Activated CD4-positive, alpha-beta T cell treated with anti-CD3 and anti-CD28 coated beads, Interleukin-2, amount 50 U/mL, for 24 hours (primary cell): ENCODE results near the gene DHX38.

Experiments used
- DNase-seq, 2 donors: peaks; one replicate each; pipeline ENCODE4 v3.0.0-alpha.2; 2020; ENCODE audit warnings: low read depth in 1 of 2, low spot score in 1 of 2

DHX38 gene

DNA sequence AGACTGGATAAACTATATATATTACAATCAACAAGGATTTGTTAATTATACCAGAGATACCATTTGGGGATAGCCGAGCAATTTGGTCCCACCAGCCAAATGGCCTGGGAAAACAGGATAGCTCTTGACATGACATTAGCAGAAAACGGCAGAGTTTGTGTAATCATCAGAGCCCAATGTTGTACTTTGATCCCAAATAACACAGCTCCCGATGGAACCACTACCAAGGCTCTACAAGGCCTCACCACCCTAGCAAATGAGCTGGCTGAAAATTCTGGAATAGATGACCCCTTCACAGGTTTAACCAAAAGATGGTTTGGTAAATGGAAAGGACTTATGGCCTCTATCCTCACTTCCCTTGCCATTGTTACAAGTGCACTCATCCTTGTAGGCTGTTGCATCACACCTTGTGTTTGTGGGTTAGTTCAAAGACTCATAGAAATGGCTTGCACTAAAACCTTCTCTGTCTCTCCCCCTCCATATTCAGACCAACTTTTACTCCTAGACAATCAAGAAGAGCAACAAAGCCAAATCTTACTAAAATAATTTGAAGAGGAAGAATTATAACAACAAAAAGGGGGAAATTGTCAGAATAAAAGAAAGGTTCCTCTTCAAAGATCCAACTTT, 9.8 kb upstream of the DHX38 start:
- no peak for DNase-seq

DNA sequence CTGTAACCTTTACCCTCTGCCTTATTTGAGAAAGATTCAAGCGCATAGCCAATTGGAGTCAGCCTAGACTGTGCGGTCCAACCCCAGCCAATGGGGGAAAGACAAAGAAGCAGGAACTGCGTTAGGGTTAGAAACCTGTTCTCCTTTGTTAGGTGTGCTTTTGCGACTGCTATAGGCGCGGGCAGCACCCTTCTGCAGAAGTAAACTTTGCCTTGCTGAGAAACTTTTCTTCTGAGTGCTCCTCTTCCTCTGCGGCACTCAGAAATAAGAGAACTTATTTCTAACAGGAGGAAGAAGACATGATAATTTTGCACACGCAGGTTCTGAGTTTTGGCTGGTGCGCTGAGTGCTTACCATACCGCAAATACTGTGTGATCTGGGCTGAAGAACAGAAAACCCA, 9.2 kb upstream of the DHX38 start:
- DNase-seq: no peak

DNA sequence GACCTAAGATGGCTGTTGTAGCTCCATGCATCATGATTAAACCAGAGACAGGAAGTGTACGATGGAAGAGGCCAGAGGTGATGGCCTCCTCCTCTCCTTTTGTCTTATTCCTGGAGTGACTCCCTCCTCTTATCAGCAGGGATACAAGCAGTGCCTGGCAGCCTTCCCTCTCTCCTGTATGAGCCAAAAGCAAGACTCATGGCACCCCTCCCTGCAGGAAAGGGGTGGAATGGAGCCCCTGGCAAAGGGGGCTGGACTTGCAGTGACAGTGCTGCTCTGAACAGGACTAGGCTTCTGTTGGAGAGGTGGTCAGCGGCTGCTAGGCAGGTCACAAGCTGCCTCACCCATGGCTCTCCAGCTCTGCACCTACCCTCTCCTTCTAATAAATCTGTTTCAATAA, 8.6 kb upstream of the DHX38 start:
- DNase-seq: no peak

DNA sequence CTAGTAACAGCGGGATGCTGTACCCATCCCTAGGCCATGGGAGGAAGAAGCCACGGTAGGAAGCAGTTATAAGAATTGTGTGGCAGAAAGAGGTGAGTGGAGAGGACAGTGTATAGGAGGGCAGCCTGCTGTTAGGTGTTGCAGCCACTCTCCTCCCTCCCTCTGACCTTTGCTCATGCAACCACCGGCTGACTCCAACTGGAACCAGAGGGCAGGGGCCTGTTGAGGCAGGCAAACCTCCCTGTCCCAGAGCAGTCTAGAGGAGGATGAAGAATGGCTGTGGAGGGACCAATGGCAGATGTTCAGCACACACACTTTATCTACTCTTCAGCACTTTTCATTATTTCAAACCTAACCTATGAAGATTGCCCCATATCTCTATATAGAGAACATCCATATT, 2.4 kb upstream of the DHX38 start:
- DNase-seq: no peak

DNA sequence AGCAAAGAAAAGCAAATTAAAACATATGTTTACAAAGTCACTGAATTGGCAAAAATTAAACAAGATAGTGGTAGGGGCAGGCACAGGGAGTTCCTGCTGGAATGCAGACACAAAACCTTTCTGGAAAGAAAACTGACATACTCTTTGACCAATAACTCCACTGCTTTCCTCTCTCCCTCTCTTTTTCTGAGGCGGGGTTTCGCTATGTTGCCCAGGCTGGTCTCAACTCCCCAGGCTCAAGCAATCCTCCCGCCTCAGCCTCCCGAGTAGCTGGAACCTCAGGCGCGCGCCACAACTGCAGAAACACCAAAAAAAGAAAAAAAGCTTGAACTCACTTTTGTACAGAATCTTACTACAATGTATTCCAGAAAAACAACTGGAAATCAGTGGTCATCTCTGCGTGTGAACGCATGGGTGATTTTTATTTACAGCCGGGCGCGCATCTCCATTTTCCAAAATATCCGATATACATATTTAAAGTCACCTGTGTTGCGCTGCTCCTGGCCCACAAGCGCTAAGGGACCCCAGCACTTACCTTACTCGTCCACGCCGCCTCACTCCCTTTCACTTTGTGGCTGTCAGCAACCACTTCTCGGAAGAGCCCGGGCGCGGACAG, 707 bp upstream of the DHX38 start:
- no peak for DNase-seq

DNA sequence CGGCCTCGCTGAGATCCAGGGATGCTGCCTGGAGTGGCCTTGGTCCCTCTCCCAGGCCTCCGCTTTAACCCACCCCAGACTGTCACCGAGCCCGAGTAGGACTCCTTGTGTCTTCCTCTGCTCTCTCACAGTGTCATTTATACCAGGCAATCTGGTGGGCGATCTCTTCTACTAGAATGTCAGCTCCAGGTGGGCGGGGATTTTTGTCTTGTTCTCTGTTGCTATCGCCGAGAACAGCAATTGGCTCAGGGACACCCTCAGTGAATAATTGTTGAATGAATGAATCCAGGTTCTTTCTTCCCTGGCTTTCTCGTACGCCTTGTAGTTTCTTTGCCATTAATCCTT, 591 bp downstream of the DHX38 start:
- peak; percentile 32 to 36 for DNase-seq

DNA sequence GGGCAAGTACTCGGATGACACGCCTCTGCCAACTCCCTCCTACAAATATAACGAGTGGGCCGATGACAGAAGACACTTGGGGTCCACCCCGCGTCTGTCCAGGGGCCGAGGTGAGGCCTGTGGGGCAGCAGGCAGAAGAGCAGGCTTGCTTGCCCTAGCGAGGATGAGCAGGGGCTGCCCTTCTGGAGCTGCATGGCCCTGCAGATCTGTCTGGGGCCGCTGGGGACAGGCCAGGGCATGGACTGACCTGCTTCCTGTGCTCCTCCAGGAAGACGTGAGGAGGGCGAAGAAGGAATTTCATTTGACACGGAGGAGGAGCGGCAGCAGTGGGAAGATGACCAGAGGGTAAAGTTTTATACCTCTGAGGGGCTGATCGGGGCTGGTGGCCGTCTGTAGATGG, 5.3 kb downstream of the DHX38 start:
- no peak for DNase-seq

DNA sequence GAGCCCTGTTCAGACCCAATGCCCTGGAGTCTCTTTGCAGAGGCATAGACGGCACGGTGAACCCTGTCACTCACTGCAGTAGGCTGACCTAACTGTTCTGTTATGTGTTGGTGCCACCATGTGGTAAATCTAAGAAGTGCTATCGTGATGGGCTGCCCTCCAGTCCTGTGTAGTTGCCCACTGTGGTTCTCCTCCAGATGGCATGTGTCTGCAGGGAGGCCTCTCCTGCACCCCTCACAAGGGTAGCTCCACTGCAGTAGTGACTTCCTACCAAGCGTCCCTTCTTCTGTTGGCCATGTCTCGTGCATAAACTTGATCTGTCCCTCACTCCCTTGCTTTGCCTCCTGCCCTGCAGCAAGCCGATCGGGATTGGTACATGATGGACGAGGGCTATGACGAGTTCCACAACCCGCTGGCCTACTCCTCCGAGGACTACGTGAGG, 5.8 kb downstream of the DHX38 start:
- peak in 1 of 2 donors; percentile 31 for DNase-seq

DNA sequence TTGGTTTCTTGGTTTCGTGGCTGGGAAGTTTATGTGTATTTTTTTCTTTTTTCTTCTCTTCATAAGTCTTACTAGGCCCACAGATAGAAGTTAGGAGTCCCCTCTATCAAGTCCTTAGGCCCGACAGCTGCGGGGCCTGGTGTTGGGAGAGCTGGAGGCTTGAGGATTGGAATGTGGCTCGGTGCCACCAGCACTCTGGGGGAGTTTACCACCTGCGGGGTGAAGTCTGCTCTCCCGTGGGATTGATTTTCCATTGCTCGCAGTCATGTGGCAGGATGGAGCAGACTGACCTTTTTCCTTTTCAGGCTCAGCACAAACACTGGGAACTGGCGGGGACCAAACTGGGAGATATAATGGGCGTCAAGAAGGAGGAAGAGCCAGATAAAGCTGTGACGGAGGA, 7.5 kb downstream of the DHX38 start:
- no peak for DNase-seq

DNA sequence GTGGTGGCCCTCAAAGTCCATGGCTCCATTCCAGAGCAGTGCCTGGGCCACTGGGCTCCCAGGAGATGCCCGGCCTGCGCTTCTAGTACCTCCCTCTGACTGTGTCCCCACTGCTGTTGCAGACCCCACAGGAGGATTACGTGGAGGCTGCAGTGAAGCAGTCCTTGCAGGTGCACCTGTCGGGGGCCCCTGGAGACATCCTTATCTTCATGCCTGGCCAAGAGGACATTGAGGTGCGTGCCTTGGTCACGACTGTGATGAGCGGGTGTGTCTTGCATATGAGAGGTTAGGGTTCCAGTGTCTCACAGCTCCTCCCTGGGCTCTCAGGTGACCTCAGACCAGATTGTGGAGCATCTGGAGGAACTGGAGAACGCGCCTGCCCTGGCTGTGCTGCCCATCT, 11.3 kb downstream of the DHX38 start:
- no peak for DNase-seq

DNA sequence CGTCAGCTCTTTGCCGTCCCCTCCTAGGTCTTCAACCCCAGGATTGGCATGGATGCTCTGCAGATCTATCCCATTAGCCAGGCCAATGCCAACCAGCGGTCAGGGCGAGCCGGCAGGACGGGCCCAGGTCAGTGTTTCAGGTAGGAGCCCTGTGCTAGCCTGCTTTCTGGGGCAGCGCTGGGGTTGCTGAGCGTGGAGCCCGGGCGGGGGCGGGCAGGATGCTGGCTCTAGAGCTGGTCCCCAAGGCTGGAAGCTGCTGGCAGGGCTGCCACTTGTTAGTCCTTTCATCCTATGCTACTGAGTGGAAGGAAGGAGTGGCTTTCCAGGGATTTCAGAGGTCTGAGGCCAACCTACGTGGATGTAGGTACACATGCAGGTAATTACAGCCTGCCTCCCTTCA, 12.3 kb downstream of the DHX38 start:
- no peak for DNase-seq

DNA sequence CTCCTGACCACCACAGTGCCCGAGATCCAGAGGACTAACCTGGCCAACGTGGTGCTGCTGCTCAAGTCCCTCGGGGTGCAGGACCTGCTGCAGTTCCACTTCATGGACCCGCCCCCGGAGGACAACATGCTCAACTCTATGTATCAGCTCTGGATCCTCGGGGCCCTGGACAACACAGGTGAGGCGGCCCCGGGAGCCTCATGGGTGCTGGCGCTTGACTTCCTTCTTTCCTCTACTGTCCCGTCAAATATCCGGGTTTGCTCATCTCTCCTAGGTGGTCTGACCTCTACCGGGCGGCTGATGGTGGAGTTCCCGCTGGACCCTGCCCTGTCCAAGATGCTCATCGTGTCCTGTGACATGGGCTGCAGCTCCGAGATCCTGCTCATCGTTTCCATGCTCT, 13.7 kb downstream of the DHX38 start:
- DNase-seq: no peak

DNA sequence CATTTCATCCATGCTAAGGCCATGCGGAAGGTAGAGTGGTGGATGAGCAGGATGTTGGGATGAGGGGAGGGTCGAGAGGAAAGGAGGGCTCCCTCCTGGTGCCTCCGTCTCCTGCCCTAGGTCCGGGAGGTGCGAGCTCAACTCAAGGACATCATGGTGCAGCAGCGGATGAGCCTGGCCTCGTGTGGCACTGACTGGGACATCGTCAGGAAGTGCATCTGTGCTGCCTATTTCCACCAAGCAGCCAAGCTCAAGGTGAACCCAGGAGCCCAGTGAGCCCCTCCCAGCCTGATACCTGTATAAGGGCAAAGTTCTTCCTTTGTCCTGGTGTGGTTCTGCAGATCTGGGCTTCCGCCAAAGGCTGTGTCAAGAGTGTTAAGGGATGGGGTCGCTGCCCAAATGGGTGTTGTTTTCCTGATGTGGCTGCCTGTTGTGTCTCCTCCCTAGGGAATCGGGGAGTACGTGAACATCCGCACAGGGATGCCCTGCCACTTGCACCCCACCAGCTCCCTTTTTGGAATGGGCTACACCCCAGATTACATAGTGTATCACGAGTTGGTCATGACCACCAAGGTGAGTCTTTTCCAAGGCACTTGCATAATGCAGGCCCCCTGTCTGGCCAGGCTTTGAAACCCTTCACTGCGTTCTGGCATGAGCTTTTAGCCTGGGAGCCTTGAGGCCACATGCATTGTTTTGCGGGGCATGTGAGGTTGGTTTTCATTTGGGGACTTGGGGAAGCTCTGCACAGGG, 14.9 kb downstream of the DHX38 start:
- no peak for DNase-seq

DNA sequence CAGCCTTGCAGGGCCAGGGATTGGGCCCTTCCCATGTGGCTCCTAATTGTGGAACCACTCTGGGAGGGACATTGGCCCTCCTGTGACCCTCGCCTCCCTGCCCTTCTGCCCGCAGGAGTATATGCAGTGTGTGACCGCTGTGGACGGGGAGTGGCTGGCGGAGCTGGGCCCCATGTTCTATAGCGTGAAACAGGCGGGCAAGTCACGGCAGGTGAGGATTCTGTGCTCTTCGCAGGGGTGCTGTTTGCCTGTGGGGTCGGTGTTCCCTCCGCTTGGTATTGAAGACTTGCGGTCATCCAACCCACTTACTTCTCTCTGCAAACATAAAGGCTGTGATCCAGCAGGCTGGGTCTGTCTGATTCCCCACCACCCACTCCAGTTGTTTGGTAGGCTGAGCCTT, 15.7 kb downstream of the DHX38 start:
- DNase-seq: no peak

DNA sequence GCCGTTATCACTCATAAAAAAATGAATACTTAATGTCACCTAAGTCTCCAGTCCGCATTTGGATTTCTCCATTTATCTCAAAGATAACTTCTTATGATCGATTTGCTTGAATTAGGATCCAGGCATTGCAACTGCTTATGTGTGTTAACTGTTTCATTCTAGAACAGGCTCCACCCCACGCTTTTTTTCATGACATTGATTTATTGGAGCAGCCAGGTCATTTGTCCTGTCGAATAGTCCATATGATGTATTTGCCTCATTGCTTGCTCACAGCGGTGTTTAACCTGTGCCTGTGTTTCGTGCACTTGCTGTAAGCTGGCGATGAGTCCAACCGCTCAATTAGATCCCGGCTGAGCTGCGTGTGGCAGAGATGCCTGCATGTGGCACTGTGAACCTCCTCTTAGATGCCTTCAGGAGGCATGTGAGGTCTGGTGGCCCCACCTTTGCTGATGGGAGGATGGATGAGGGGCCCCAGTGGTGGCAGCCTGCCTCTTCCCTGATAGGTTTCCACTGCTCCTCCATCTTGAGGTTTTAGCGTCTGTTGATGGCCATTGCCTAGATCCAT, 16.4 kb downstream of the DHX38 start:
- DNase-seq: no peak

DNA sequence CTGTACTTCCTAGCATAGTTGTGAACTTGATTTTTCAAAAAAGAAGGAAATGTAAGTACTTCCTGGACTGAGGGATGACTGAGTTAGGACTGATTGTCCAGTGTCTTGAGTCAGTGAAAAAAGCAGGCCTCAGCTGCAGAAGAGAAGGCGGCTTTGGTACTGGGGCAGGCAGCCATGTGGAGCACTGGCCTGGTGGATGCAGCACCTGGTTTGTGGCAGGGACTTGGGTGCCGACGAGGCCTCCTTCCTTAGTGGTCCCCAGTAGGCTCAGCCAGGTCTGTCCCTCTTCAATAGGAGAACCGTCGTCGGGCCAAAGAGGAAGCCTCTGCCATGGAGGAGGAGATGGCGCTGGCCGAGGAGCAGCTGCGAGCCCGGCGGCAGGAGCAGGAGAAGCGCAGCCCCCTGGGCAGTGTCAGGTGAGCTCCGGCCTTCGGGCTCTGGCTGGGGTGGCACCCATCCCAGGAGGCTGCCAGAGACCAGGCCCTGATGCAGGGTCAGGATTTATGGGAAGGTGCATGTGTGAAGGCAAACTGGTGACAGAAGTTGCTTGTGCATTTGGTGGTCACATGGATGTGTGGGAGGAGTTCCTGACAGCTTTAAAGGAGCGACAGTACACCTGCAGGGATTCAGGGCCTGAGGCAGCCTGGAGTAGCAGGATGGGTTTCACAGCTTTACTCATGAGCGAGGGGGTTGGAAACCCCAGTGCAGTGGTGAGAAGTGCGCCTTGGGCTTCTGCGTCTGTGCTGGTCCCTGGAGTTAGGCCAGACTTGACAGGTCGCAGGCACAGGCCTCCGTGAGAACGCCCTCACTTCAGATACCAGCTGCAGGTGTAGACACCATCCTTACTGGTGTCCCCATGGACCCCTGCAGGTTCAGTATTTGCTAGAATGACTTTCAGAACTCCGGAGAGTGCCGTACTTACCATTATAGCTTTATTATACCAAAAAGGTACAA, 17.3 kb downstream of the DHX38 start:
- DNase-seq: no peak

DNA sequence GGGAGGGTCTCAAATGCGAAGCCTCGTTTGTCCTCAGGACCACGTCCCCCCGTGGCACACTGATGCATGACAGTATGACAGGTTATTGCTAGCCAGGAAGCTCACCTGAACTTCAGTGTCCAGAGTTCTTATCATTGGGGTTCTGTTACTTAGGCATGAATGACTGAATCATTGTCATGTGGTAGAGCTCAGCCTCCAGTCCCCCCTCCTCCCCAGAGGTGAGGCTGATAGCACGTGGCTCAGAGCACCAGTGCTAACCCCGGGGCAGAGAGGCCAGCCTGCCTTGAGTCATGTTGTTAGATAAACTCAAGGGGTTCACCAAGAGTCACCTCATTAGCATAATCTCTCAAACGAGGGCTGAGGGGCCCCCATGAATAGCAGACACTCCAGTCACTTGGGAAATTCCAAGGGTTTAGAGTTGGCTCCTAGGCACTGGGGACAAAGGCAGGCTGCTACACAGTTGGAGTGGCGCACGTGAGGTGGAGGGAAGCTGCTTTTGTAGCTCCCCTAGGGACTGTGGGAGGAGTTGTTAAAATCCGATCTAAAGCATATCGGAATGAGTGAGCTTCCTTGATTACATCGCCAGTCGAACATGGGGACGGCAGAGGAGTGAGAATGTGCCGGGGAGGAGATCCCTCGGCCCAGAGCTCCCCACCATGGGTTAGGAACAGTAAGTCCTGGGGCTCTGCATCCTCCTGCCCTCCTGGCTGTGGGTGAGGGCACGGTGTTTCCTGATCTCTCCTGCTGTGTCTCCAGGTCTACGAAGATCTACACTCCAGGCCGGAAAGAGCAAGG, 18.2 kb downstream of the DHX38 start:
- DNase-seq: no peak

DNA sequence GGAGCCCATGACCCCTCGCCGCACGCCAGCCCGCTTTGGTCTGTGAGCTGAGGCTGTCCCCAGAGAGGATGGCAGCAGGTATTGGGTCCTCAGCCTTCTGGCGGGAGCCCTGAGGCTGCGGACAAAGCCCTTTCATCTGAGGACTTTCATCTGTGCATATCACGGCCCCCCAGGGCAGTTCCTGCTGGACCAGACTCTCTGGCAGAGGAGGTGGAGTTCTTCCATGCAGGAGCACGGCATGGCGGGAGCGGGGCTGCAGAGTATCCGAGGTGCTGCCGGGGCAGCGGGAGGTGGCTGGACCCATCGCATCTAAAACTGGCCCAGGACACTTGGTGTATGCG, 18.8 kb downstream of the DHX38 start:
- DNase-seq: no peak

DNA sequence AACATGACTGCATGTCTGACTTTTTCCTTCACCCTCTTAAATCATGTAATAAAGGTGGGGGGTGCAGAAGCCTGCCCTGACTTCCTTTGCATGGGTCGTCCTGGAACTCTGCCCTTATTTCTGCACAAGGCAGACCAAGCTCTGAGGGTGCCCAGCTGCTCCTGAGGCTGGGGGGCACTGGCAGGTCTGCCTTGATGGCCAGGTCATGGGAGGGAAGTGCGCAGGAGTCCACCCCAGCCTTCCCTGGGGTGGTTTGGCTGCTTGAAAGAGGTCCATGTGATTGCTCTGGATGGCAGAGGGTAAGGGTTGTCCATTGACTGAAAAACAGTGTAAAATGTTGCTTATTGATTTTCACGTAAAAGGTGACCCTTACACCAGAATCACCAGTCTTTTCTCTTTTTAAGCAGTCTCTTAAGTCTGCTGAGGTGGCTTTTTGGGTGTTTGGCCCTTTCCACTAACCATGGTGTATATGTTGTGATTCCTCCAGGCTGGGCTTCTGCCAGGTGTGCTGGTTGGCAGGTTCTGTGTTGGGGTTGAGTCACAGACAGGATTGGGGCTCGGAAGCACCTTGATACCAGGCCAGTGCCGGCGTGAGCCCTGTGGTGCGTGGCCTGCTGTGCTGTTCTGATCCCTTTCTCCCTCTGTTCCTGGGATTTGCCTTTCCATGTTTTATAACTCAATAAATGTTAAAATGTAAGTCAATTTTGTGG, 19.4 kb downstream of the DHX38 start:
- no peak for DNase-seq

DNA sequence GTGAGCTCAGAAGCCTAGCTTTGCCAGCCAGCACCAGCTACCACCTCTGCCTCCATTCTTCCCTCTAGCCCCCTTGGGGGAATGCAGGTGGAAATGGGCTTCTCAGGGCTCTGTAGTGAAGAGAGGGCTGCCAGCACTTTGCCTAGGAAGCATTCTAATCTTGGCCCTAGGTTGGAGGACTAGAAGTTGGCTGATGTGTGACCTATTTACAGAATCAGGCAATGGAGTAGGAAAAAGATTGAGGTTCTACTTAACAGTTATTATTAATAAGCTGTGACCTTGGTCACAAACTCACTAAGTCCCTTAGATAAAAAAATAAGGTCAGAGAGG, 19.9 kb downstream of the DHX38 start:
- no peak for DNase-seq
